ENCODE data around the gene TTYH3.

TTYH3 gene

GRCh38 chr7:2708041-2708440, 76.3 kb downstream of the TTYH3 start:
- no peaks in the 10 kb centered on the region for H3K36me3 ChIP-seq (ENCODE audit: control insufficient read depth, insufficient read depth, low read length)
- no peak overlapping the region for H3K4me3 ChIP-seq (ENCODE audit: insufficient read depth, low read depth, low read length)
- H3K27ac ChIP-seq (ENCODE audit: insufficient read depth, low read depth, low read length, poor library complexity, severe bottlenecking) = no peak overlapping the region
- peaks cover 13% of the 10 kb centered on the region for H3K4me1 ChIP-seq (ENCODE audit: control insufficient read depth, insufficient read depth, low read length)
- 94 to 95% methylated on average over 10 of the region's 10 CpGs for WGBS, 2 experiments
- H3K27me3 ChIP-seq (ENCODE audit: control insufficient read depth, insufficient read depth, low read length, poor library complexity, severe bottlenecking) = no peaks in the 10 kb centered on the region
- no peaks in the 10 kb centered on the region for H3K9me3 ChIP-seq (ENCODE audit: control insufficient read depth, low read length)

DNA sequence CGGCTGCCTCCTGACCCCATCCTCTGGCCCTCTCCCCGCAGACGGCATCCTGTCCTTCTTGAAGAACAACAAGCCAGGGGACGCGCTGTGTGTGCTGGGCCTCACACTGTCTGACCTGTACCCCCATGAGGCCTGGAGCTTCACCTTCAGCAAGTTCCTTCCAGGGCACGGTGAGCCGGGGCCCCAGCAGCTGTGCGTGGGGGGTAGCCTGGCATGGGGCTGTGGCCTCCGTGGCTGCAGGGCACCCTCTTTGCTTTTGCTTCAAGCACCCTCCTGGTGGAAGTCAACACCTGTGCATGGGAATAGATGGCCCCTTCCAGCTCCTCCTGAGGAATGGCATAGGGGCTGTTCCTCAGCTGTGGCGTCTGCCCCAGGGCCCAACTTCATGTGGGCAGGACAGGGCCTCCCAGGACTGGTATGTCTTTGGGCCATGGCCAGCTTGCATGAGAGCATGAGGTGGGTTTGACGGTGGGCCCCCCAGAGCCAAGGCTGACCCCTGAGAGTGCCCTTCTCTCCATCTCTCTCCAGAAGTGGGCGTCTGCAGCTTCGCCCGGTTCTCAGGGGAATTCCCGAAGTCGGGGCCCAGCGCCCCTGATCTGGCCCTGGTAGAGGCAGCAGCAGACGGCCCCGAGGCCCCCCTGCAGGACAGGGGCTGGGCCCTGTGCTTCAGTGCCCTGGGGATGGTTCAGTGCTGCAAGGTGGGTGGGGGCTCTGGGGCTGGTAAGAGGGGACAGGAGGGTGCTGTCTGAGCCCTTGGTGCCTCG, 76.9 kb downstream of the TTYH3 start:
- H3K4me1 ChIP-seq (ENCODE audit: control insufficient read depth, insufficient read depth, low read length) = peaks cover 17% of the 10 kb centered on the region
- H3K9me3 ChIP-seq (ENCODE audit: control insufficient read depth, low read length) = no peaks in the 10 kb centered on the region
- no peaks in the 10 kb centered on the region for H3K36me3 ChIP-seq (ENCODE audit: control insufficient read depth, insufficient read depth, low read length)
- no peak overlapping the region for H3K27ac ChIP-seq (ENCODE audit: insufficient read depth, low read depth, low read length, poor library complexity, severe bottlenecking)
- H3K4me3 ChIP-seq (ENCODE audit: insufficient read depth, low read depth, low read length) = no peak overlapping the region
- no peaks in the 10 kb centered on the region for H3K27me3 ChIP-seq (ENCODE audit: control insufficient read depth, insufficient read depth, low read length, poor library complexity, severe bottlenecking)
- 94 to 95% methylated on average over 20 of the region's 20 CpGs for WGBS, 2 experiments

GRCh38 chr7:2709553-2710285, 77.9 kb downstream of the TTYH3 start:
- no peak overlapping the region for H3K27ac ChIP-seq (ENCODE audit: insufficient read depth, low read depth, low read length, poor library complexity, severe bottlenecking)
- no peaks in the 10 kb centered on the region for H3K36me3 ChIP-seq (ENCODE audit: control insufficient read depth, insufficient read depth, low read length)
- H3K9me3 ChIP-seq (ENCODE audit: control insufficient read depth, low read length) = no peaks in the 10 kb centered on the region
- WGBS, 2 experiments = 36 to 38% methylated on average over 35 of the region's 35 CpGs
- H3K27me3 ChIP-seq (ENCODE audit: control insufficient read depth, insufficient read depth, low read length, poor library complexity, severe bottlenecking) = no peaks in the 10 kb centered on the region
- peaks cover 17% of the 10 kb centered on the region for H3K4me1 ChIP-seq (ENCODE audit: control insufficient read depth, insufficient read depth, low read length)
- no peak overlapping the region for H3K4me3 ChIP-seq (ENCODE audit: insufficient read depth, low read depth, low read length)

- Histone ChIP-seq H3K4me1 (ENCODE audit: control insufficient read depth, insufficient read depth, low read length) (peaks cover 17% of the 10 kb centered on the region), H3K9me3 (ENCODE audit: control insufficient read depth, low read length) (no peaks in the 10 kb centered on the region), H3K36me3 (ENCODE audit: control insufficient read depth, insufficient read depth, low read length) (no peaks in the 10 kb centered on the region), H3K4me3 (ENCODE audit: insufficient read depth, low read depth, low read length) (no peak overlapping the region), H3K27me3 (ENCODE audit: control insufficient read depth, insufficient read depth, low read length, poor library complexity, severe bottlenecking) (no peaks in the 10 kb centered on the region), H3K27ac (ENCODE audit: insufficient read depth, low read depth, low read length, poor library complexity, severe bottlenecking) (no peak overlapping the region)
- 82 to 85% methylated on average over 11 of the region's 11 CpGs for WGBS, 2 experiments
Measured at GRCh38 chr7:2710286-2710655, 78.5 kb downstream of the TTYH3 start.

DNA sequence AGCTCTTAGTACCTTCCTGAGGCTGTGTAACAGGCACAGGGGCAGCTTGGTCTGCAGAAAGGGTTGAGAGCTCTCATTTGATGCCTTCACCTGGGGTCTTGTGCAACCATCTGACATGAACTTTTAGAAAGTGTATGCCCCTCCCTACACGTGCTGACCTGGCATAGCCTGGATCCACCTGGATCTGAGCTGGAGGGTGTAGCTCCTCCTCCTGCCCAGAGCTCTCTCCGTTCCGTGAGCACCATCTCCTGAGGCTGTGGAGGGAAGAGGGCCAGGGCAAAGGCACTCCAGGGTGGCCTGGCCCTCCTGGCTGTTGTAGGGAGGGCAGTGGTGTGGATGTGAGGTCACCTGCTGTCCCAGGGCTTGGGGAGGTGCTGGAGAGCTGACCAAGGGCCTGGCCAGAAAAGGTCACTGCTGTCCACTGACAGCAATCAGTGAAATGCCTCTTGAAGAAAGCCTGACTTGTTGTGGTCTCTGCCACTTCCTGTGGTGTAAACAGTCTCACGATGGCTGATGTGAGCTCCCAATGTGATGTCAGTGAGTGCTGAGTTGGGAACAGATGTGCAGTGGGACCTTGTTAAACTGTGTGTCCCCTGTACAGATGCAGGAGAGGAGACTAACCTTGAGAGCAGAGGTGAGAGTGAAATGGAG, 79.2 kb downstream of the TTYH3 start:
- Histone ChIP-seq H3K4me1 (ENCODE audit: control insufficient read depth, insufficient read depth, low read length) (peaks cover 17% of the 10 kb centered on the region), H3K36me3 (ENCODE audit: control insufficient read depth, insufficient read depth, low read length) (no peaks in the 10 kb centered on the region), H3K9me3 (ENCODE audit: control insufficient read depth, low read length) (no peaks in the 10 kb centered on the region), H3K4me3 (ENCODE audit: insufficient read depth, low read depth, low read length) (no peak overlapping the region), H3K27ac (ENCODE audit: insufficient read depth, low read depth, low read length, poor library complexity, severe bottlenecking) (no peak overlapping the region), H3K27me3 (ENCODE audit: control insufficient read depth, insufficient read depth, low read length, poor library complexity, severe bottlenecking) (no peaks in the 10 kb centered on the region)
- 69% methylated on average over 4 of the region's 4 CpGs for WGBS, 2 experiments

DNA sequence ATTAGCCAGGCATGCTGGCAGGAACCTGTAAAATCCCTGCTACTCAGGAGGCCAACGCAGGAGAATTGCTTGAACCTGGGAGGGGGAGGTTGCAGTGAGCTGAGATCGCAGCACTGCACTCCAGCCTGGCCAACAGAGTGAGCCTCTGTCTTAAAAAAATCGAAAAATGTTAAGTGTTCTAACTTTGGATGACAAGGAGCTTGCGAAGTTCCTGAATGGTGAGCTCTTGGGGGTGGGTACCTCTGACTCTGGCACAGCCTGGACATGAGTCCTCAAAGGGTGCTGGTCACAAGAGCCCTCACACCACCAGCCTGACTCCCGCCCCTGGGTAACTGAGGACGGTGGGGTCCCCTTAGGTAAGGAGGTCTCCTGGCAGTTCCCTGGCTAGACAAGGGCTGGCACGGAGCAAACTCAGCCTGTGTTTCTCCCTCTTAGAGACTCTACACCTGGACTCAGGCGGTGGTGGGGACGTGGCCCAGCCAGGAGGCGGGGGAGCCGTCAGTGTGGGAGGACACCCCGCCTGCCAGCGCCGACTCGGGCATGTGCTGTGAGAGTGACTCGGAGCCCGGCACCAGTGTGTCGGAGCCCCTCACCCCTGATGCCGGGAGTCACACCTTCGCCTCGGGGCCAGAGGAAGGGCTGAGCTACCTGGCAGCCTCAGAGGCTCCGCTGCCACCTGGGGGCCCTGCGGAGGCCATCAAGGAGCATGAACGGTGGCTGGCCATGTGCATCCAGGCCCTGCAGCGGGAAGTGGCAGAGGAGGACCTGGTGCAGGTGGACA, 80.3 kb downstream of the TTYH3 start:
- peaks cover 10% of the 10 kb centered on the region for H3K4me1 ChIP-seq (ENCODE audit: control insufficient read depth, insufficient read depth, low read length)
- H3K27me3 ChIP-seq (ENCODE audit: control insufficient read depth, insufficient read depth, low read length, poor library complexity, severe bottlenecking) = no peaks in the 10 kb centered on the region
- H3K9me3 ChIP-seq (ENCODE audit: control insufficient read depth, low read length) = no peaks in the 10 kb centered on the region
- H3K4me3 ChIP-seq (ENCODE audit: insufficient read depth, low read depth, low read length) = no peak overlapping the region
- no peaks in the 10 kb centered on the region for H3K36me3 ChIP-seq (ENCODE audit: control insufficient read depth, insufficient read depth, low read length)
- 93 to 95% methylated on average over 25 of the region's 25 CpGs for WGBS, 2 experiments
- no peak overlapping the region for H3K27ac ChIP-seq (ENCODE audit: insufficient read depth, low read depth, low read length, poor library complexity, severe bottlenecking)

- H3K4me1 ChIP-seq (ENCODE audit: control insufficient read depth, insufficient read depth, low read length) = peaks cover 4% of the 10 kb centered on the region
- no peak overlapping the region for H3K27ac ChIP-seq (ENCODE audit: insufficient read depth, low read depth, low read length, poor library complexity, severe bottlenecking)
- WGBS, 2 experiments = 79 to 81% methylated on average over 13 of the region's 13 CpGs
- H3K9me3 ChIP-seq (ENCODE audit: control insufficient read depth, low read length) = no peaks in the 10 kb centered on the region
- H3K36me3 ChIP-seq (ENCODE audit: control insufficient read depth, insufficient read depth, low read length) = no peaks in the 10 kb centered on the region
- no peak overlapping the region for H3K4me3 ChIP-seq (ENCODE audit: insufficient read depth, low read depth, low read length)
- H3K27me3 ChIP-seq (ENCODE audit: control insufficient read depth, insufficient read depth, low read length, poor library complexity, severe bottlenecking) = no peaks in the 10 kb centered on the region
Measured at GRCh38 chr7:2713370-2713769, 81.6 kb downstream of the TTYH3 start.

GRCh38 chr7:2713978-2714377, 82.2 kb downstream of the TTYH3 start:
- Histone ChIP-seq H3K36me3 (ENCODE audit: control insufficient read depth, insufficient read depth, low read length) (no peaks in the 10 kb centered on the region), H3K27ac (ENCODE audit: insufficient read depth, low read depth, low read length, poor library complexity, severe bottlenecking) (no peak overlapping the region), H3K27me3 (ENCODE audit: control insufficient read depth, insufficient read depth, low read length, poor library complexity, severe bottlenecking) (no peaks in the 10 kb centered on the region), H3K9me3 (ENCODE audit: control insufficient read depth, low read length) (no peaks in the 10 kb centered on the region), H3K4me3 (ENCODE audit: insufficient read depth, low read depth, low read length) (no peak overlapping the region), H3K4me1 (ENCODE audit: control insufficient read depth, insufficient read depth, low read length) (peaks cover 4% of the 10 kb centered on the region)
- WGBS, 2 experiments = 93 to 94% methylated on average over 12 of the region's 12 CpGs

Data from ectodermal cell (in vitro differentiated cells).